NCI-H1694 treated with DMSO at 0.1 percent for 48 hours (cell line): ENCODE results near the gene FITM2.
"Not testable (repeated sequence)": the region's sequence is repeated elsewhere in the genome, so short reads cannot be mapped to it uniquely, and the experiment has no call there.

Source experiments
- DNase-seq: peaks from one replicate; lab custom pipeline; 2025; lab: John Stamatoyannopoulos, UW

Gene FITM2

DNA sequence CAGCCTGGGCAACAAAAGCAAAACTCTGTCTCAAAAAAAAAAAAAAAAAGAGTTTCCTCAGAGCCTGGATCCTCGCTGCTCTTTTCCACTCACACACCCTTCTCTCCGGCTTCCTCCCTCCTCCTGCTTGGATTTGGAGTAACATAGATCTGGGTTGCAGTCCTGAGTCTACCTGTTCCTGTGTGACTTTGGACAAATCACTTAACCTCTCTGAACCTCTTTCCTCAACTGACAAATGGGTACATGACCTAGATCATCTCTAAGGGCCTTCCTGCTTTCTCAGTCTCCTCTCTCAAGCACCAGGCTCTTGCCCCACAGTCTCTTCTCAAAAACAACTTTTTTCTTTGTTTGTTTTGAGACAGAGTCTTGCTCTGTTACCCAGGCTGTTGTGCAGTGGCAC is 20.2 kb upstream of the FITM2 start:
- DNase-seq = no peak

DNA sequence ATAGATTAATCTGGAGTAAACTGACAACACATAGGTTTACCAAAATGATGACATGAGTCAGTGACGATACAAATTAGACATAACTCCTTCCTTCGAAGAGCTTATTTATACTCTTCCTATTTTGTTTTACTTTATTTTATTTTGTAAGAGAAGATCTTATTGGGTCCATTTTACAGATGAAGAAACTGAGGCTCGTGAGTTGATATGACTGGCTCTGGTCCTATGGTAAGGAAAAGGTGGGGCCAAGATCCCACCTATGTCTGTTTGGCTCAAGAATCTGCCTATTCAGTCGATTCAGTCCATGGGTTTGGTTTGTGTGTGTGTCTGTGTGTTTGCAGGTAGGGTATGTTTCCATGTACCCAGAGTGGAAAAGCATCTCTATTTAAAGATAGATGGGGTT is 17.4 kb upstream of the FITM2 start:
- DNase-seq = no peak

DNA sequence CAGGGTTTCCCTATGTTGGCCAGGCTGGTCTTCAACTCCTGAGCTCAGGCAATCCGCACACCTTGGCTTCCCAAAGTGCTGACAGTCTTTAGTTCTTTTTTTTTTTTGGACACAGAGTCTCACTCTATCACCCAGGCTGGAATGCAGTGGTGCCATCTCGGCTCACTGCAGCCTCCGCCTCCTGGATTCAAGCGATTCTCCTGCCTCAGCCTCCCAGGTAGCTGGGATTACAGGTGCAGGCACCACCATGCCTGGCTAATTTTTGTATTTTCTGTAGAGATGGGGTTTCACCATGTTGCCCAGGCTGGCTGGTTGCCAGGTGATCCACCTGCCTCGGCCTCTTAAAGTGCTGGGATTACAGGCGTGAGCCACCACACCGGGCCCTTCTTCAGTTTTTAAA is 16.7 kb upstream of the FITM2 start:
- DNase-seq = not testable (repeated sequence)

DNA sequence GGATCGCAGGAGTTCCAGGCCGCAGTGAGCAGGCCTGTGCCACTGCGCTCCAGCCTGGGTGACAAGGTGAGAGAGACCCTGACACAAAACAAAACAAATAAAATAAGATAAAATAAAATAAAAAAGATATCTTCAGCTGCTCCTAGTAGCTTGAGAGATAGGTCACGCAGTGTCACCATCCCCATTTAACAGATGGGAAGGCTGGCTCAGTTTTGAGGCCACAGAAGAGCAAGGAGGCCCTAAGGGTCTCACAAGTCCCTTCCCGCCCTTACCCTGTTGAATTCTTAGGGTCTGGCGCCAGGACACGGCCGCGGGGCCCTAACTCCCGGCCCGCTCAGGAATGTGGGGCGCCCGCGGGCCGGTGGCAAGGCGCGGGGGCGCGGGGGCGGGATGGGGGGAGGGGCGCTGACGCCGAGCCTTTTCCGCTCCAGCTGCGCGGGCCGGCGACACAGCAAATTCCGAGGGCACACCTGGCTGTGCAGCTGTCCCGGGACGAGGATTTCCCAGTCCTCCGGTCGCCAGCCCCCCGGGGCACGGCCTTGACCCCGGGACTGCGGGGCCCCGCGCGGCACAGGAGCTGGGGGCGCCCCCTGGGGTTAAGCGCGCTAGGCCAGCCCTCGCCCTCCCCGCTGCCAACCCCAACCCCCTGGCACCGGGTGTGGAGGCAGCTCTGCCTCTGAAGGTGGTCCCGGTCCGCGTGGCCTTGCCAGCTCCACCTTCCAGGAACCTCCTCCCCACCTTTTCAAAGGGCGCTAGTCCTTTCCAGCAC is 15.6 kb upstream of the FITM2 start:
- no peak for DNase-seq

DNA sequence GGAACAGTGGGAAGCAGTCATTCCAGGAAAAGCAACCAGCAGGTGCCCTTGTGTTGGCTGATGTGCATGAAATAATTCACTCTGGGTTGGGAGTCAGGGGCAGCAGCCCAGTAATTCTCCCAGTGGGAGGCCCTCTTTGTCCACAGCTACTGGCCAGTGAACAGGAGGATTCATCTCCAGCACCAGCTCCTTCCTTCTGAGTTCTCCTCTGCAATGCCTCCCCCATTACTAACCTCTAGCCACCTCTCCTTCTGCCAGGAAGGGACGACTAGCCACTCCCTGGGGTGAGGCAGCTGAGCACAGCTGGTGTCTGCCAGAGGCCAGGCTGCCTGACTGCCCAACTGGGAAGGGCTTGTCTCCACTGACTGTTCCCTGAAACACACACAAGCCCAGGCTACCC is 13.3 kb upstream of the FITM2 start:
- no peak for DNase-seq

DNA sequence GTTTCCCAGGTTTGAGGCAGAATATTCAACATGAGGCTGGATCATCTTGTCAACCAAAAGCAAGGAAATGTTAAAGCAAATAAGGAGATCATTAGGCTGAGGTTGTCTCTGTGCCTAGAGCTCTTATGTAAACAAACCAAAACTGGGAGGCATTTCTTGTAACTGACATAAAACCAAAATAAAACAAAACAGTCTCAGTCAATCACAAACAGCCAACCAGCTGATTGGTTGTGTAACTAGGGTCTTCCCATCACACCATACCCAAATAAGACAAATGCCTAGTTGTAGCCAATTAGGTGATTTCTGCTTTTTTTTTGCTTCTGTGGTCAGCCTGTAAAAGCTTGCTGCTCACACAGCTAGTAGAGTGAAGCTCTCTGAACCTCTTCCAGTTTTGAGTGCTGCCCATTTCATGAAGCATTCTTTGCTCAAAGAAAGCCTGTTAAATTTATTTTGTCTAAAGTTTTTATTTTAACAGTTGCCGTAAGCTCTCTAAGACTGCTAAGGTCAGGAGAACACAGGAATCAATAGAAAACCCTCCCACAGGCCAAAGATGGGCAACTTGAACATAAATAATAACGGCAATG is 8.9 kb upstream of the FITM2 start:
- DNase-seq = no peak

DNA sequence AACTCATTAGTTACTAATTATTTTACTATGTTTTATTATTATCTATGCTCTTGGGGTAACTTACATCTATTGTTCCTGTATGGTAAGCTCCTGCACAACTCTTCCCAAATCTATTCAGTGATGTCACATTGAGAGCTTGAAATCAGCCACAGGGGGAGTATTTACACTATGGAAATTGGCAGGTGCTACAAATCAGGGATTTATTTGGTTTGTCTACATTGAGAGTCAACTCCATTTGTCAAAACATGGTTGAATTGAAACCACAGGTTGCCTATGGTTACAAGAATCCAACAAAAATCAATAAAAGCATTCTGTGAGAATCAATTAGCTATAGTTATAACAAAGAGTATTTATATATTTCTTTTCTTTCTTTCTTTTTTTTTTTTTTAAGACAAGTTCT is 3.9 kb upstream of the FITM2 start:
- no peak for DNase-seq

DNA sequence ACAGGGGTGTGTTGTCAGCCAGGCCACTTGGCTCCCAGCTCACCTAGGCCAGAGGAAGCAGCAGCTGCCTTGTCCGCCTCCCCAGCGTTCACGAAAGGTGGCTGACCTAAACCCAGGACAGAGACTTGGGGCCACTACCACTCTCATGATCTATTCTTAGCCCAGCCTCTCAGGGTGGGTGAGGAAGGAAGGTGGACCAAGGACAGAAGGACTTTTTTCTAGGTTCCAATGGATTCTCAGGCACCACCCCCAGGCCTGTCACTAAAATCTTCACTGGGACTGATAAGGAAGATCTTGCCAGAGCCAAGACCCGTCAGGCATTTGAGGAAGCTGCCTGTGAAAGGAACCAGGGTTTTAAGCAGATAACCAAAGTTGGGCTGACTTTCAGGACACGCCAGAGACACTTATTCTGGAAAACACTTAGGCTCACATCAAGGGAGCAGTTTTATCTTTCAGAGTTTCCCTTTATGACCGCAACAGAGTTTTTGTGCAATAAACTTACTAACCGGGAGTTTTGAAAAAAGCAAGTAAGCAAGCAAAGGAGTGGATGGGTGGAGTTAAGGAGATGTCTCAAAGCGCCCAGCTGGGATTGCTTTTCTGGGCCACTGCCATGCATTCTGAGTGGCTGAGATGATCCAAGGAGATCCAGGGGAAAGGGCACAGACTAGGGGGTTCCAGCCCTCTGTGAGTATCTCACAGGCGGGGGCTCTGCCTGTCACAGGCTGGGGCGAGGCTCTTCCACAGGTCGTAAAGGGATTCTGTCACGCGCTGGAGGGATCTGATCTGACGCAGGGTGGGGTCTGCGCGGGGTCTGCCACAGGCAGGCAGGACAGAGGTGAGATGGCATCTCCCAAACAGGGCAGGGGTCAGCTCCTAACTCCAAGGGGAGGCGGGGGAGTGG is 989 bp downstream of the FITM2 start:
- no peak for DNase-seq

DNA sequence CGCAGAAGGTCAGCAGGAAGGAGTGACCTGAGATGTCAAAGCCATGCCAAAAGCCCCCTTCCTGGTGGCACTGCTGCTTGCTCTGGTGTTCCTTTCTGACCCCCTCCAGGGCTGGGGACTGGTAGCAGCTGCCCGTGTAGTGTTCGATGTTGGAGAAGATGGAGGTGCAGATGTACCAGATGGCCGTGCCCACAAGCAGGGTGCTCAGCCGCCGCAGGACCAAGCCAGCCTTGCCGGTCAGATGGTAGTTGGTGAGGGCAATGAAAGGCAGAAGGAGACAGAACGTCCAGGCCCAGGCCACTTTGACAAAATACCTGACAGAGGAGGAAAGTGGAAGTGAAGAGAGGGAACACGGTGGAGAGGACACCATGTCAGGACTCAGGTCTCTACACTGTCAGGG is 4.1 kb downstream of the FITM2 start:
- DNase-seq = no peak

DNA sequence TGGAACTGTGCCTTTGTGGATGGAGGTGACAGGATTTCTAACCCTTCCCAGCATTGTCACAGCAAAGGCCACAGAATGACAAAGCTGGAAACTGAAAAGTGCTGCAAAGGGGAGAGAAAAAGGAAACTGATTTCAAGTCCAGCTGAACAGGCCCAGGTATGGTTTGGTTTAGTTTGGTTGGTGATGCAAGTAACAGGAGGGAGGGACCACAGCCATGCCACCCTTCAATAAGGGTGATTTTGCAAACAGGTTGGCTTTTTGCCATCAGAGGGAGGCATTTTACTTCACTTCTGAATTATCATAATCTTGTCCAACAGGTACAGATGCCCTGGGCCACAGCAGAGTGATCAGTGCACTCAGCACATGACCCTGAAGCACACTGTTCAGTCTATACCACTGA is 6.6 kb downstream of the FITM2 start:
- DNase-seq = no peak

DNA sequence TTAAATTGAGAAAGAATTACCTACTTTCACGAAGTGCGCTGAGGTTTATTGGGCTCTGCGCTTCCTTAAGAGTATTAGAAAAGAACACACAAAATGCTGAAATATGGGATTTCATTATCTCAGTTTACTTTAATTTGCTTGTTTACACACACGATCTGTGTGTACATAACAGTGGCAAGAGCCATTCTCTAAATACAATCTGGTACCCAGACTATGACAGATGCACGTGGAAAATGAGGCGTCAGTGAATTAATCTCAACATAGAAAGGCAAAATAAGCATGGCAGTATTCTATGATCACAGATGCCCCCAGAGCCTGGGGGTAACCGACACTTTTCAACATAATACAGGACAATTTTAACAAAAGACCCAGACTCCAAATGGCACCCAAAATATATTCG is 8.3 kb downstream of the FITM2 start:
- DNase-seq = no peak

DNA sequence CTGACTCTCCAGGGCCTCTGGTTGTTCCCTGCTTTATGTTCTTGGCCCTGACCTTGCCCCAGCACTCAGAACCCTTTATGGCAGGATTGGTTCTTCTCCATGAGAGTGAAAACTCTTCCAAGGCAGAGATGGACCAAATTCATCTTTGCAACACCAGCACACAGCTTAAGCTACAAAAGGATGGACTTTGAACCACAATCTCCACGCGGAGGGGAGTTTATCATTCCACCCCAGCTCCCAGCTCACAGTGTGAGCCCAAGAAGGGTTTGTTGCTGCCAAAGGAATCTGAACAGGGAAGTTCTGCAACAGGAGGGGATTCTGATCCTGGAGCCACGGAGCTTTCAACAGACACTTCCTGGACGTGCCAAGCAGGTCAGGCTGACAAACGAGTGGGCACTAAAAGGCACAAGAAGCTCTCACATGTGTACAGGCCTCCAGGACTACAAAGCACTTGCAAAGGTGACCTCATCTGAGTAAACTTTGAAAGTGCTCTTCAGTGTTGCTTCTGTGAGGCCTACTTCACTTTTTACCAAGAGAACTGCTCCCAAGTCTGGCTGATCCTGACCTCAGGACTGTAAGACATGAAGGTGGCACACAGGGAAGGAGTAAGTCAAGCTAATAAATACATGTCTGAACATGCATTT is 8.9 kb downstream of the FITM2 start:
- no peak for DNase-seq

DNA sequence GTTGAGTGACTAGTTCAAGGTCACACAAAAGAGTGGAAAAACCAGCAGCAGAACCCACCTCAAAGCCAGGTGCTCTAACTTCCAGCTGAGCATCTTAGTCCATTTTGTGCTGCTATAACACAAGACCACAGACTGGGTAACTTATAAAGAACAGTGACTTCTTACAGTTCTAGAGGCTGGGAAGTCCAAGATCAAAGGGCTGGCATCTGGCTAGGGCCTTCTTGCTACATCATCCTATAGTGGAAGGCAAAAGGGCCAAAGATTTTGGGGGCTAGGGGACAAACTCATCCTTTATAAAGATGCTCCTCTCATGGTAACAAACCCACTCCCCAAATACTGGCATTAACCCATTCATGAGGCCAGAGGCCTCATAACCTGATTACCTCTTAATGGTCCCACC is 9.7 kb downstream of the FITM2 start:
- DNase-seq = no peak

DNA sequence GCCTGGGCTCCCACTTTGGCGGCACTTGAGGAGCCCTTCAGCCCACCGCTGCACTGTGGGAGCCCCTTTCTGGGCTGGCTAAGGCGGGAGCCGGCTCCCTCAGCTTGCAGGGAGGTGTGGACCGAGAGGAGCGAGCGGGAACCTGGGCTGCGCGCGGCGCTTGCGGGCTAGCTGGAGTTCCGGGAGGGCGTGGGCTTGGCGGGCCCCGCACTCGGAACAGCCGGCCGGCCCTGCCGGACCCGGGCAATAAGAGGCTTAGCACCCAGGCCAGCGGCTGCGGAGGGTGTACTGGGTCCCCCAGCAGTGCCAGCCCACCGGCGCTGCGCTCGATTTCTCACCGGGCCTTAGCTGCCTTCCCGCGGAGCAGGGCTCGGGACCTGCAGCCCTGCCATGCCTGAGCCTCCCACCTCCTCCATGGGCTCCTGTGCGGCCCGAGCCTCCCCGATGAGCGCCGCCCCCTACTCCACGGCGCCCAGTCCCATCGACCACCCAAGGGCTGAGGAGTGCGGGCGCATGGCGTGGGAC is 11.9 kb downstream of the FITM2 start:
- not testable (repeated sequence) for DNase-seq

DNA sequence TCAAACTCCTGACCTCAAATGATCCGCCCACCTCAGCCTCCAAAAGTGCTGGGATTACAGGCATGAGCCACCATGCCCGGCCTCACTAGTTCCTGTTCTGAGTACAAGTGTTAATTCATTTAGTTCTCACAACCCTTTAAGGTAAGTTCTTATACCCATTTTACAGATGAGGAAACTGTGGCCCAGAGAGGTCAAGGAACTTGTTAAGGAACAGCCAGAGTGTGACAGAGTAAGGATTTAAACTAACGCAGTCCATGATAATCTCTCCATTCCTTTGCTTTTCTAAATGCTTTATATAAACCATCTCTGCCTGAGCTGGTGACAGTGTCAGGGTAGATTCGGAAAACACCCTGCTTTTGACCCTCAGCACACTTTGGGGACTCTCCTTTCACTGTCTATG is 13.3 kb downstream of the FITM2 start:
- DNase-seq = no peak

DNA sequence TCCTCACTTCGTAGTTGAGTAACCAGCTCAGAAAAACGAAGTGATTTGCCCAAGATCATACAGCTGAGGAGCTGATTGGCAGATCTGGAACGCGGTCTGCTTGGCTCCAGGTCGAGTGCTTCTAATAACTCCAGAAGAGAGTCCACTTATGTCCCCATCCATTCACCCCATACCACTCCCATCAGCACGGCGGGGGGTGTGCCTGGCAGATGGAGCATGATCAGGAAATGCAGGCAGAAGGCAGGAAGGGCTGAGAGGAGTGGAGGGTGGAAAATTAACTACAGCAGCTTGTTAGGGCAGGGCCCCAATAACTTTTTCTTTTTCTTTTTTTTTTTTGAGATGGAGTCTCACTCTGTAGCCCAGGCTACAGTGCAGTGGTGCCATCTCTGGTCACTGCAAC is 15.0 kb downstream of the FITM2 start:
- no peak for DNase-seq

DNA sequence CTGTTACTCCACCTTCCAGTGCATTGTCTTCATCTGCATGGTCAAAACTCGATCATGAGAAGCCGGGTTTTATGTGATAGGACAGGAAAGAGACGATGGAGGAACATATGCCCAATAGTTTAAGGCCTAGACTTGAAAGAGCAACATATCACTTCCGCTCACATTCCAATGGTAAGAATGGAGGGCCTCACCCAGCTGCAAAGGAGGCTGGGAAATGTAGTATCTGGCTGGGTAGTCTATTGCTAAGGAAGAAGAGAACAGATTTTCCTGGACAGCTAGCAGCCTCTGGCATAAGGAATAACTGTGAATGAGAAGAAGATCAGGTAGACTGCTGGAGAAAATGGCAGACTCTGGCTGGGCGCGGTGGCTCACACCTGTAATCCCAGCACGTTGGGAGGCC is 19.2 kb downstream of the FITM2 start:
- no peak for DNase-seq

DNA sequence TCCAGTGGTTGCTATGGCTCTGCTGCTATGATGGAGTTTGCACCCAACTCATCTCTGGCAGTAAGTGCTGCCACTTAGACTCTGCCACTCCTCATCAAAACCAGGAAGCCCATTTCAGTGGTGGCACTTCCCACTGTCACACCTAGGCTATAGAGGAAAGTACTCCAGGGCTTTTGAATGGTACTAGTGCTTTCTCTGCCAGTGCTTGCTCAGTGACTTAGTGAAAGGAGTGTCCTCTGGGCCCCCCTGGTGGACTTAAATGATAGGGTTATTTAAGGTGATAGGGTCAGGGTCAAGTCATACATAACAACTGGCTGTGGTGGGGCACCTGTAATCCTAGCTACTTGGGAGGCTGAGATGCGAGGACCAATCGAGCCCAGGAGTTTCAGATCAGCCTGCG is 22.8 kb downstream of the FITM2 start:
- DNase-seq = no peak

DNA sequence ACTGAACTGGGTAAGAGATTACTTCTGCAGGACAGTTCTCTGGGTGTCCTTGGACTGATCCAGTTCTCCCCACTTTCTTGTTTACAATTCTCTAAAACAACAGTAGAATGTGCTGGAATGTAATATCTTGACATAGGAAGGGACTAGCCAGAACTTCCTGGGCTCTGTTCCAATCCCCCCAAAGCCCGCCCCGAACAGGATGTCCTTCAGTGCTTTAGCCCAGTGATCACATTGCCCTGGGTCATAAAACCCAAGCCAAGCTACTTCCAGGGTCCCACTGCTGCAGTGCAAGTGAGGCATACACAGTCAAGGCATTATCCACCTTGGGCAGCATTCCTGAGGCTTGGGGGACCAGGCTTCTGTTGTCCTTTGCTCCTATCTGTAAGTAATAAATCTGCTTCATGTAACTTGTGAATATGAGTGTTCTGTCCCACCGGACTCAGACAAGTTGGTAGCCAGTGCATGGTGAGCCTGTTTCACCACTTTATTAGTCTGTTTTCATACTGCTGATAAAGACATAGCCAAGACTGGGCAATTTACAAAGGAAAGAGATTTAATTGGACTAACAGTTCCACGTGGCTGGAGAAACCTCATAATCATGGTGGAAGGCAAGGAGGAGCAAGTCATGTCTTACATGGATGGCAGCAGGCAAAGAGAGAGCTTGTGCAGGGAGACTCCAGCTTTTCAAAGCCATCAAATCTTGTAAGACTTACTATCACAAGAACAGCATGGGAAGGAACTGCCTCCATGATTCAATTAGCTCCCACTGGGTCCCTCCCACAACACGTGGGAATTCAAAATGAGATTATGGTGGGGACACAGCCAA is 23.5 kb downstream of the FITM2 start:
- no peak for DNase-seq

DNA sequence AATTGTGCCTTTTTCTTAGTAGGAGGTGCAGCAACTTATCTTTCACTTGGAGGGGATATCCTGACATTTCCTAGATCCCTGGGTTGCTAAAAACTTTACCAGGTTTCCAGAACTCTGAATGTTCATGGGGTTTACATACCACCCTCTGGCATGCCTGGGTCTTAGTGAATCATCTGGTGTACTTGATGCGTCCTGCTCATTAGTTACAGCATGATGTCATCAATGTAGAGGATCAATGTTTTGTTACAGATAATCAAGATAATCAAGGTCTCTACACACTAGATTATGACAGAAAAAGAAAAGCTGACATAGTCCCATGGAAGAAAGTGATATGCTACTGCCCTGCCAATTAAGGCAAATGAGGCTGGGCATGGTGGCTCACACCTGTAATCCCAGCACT is 27.0 kb downstream of the FITM2 start:
- no peak for DNase-seq

DNA sequence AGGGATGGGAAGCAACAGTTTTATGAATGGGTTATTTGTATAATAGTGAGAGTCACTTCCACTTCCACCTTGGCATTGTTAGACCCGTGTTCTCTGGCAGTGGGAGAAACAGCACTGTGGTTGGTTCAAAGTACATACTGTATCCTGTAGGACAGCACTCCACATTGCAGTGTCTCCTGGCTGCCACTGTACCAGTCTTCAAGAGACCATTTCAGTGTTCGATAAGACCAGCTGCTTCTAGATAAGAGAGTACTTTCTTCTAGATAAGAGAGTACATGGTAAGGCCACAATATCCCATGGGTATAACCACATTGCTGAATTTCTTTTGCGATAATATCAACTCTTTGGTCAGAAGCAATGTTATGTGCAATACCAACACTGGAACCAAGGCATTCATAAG is 28.8 kb downstream of the FITM2 start:
- no peak for DNase-seq
